C4-2B (cell line): Measurements from ENCODE around the gene MAP3K7CL.

Source experiments
- ZFX ChIP-seq: fragments of 450-650 bp; IDR thresholded peaks from 2 replicates; pipeline ENCODE4 v1.6.1; 2017
- TF ChIP-seq, protein P1 (sequence below): fragments of 450-650 bp; conservative IDR thresholded peaks from 2 replicates; pipeline ENCODE4 v1.5.1; 2017; ENCODE audit warnings: mild to moderate bottlenecking

DNA sequence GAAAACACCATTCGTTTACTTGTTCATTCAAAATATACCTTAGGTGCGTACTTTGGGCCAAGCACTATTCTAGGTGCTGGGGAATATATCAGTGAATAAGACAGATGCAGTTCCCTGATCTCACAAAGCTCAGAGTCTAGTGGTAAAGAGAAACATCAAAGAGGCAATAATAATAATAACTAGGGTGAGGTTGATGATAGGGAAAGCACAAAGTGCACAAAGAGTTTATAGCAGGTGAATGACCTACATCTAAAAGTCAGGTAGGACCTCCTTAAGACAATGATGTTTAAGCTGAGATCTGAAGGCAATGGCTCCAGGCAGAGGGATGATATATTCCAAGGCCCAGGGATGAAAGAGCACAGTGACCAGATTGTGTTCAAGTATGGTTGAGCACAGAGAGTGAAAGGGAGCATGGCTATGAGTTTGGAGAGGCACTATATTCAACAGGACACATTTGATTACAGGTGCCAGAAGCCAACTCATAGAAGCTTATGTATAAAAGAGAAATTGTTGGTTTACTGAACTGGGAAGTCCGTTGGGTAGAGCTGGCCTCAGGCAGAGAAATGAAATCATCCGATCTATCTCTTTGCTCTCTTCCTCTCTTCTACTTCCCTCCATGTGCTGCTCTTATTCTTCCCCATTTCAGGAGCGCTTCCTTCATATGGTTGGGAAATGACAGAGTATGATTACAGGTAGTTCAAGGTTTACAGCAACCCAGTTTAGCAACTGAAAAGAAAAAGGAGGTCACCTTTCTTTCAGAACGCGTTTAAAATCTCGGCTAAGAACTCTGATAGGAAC lies 34.0 kb upstream of the MAP3K7CL start:
- TF ChIP-seq, protein P1, sequence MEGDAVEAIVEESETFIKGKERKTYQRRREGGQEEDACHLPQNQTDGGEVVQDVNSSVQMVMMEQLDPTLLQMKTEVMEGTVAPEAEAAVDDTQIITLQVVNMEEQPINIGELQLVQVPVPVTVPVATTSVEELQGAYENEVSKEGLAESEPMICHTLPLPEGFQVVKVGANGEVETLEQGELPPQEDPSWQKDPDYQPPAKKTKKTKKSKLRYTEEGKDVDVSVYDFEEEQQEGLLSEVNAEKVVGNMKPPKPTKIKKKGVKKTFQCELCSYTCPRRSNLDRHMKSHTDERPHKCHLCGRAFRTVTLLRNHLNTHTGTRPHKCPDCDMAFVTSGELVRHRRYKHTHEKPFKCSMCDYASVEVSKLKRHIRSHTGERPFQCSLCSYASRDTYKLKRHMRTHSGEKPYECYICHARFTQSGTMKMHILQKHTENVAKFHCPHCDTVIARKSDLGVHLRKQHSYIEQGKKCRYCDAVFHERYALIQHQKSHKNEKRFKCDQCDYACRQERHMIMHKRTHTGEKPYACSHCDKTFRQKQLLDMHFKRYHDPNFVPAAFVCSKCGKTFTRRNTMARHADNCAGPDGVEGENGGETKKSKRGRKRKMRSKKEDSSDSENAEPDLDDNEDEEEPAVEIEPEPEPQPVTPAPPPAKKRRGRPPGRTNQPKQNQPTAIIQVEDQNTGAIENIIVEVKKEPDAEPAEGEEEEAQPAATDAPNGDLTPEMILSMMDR, result no peak
- no peak for TF ChIP-seq ZFX
